SKM-1 (cell line): ENCODE measurements around the gene ARHGAP26.
A peak's percentile ranks its signal among the peaks of the same experiment; 100 is the strongest.
"Not testable (repeated sequence)": the region's sequence is repeated elsewhere in the genome, so short reads cannot be mapped to it uniquely, and the experiment has no call there.

Source experiments
- DNase-seq: peaks from one replicate; lab custom pipeline; 2025; ENCODE audit not compliant: unreplicated experiment; lab: John Stamatoyannopoulos, UW

The ARHGAP26 gene

DNA sequence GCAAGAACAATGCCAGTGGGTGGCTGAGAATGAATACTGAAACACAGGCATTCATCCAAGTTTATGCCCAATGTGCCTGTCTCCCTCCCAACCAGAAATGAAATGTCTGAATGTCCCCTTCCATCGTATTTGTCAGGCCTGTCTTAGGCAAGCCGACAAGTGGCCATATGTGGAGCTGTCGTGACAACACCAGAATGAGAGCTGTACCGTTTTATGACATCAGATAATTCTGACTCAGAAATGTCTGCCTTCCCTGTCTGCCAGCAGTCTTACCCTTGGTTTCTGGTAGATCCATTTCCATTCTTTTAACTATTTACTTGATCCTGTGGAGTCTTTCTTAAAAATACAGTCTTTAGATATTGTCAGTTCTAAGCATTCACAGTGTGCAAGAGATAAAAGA, 421.5 kb downstream of the ARHGAP26 start:
- no peak for DNase-seq

DNA sequence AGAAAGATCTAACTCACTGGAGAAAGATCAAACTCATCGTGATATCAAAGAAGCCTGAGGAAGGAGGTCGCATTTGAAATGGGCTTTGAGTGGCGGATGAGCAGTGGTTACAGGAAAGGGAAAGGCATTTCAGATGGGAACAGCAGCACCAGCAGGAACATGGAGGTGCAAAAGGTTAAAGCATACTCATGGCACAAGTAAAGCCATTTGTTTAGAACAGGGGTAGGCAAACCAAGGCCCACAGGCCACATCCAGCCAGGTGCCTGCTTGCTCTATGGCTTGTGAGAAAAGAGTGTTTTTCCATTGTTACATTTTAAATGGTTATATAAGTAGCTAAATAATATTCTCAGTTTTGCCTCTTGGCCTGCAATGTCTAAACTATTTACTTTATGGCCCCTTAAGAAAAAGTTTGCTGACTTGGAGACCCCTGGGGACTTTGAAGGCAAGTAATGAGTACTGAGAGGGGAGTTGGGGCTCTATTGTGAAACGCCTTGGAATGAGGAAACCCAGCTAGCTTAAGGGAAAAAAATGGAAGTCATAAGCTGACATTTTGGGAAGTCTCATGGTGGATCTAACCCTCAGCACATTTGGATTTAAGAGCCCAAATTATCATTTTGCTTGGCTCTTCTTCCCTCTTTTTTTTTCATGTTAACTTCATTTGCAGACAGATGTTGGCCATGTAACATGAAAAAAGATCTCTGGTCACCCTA, 422.2 kb downstream of the ARHGAP26 start:
- DNase-seq: no peak

DNA sequence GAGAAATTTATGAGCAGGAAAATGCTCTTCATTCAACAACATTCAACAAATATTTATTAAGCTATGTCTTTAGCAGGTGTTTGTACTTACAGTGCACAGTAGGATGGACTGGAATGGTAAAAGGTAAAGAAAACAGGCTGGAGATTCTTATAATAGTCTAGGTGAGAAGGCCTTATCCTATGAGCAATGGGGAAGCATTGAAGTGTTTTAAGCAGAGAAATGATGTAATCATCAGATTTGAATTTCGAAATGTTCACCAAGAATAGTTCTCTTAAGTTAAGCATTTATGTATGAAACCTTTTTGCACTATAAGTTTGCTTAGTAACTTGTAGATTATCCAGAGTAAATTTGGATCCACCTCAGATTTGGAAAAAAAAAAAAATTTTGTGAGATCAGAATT, 424.0 kb downstream of the ARHGAP26 start:
- DNase-seq: no peak

DNA sequence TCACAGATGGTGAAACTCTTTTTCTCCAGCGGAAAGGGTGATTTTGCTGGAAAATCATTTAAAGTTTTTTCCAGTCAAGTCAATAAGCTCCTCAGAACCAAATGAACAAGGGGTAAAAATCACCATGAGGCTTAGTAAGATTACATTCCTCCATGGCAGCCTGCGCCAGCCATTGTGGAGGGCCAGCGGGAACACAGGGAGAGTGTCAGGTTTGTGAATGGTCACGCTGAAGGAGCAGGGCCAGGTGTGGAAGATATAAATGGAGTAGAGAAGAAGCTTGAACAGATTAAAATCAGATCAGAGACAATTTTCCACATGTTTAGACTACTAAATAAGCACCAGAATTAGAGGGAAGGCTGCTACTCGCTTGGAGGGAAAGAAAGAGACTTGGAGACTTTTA, 424.5 kb downstream of the ARHGAP26 start:
- no peak for DNase-seq

DNA sequence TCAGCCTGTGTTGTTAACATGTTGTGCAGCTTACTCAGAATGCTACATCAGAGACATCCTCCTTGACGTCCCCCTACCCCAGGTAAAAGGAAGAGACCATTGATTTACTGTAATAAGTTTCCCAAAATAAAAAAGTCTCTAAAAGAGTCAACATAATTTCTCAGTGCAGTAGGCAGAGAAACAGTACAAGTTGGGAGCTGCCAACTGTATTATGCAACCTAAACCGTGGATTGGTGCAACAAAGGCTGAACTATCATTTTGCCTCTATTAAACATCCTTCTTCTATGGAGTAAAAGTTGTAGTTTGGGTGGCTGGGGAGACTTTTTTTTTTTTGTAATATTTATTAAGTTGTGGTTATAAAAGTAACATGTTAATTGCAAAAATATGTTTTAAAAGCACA, 425.3 kb downstream of the ARHGAP26 start:
- peak; percentile 3 for DNase-seq

DNA sequence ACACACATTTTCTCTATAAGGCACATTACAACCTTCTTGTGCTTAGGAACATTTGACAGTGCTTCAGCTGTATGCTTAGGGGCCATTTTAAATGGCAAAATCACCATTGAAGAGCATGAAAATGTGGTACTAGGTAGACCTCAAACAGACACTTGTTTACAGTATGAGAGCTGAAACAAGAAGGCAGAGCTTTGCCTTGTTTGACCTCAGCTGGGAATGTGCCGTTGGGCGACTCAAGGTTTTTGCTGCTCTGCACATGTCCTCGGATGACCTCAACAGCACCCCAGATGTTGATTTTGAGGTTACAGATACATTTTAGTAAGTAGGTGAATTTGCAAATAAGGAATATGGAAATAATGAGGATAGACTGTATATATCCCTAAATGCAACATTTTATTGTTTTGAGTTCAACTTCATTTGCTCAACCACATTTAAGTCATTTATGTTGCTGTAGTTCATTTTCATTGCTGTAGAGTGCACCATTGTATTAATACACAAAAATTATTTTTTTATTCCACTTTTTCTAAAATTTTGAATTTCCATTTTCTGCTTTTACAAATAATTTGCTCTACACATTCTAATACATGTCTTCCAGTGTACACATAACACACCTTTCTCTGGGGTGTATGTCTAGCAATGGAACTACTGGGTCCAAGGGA, 426.6 kb downstream of the ARHGAP26 start:
- no peak for DNase-seq

DNA sequence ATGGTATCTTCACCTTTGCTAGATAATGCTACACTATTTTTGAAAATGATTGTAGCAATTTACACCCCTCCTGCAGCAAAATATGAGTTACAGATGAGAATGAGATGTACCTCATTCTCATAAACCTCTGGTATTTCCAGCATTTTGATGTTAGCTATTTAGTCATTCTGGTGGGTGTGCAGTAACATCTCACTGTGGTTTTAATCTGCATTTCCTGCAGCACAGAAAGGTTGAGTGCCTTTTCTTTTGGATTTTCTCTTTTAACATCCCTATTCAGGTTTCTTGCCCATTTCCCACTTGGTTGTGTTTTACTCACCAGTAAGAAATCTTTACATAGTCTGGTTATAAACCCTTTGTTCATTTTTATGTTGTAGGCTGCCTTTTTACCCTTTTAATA, 427.1 kb downstream of the ARHGAP26 start:
- DNase-seq: no peak

DNA sequence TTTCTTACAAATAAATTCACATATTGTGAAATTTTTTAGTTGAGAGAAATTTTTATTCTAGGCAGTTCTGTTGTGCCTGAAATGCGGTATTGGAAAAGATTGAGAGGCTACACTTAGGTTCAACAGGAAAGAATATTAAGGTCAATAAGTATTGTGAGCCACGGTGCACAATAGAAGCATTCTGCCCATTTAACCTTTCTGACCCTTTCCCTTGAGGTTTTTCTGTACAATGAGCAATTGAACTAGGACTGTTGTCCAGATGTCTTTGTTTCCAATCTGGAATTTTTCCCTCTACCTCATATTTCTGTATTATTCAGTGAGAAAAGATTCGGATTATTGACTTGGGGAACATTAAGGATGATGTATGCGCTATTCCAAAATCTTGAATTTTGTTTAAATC, 428.2 kb downstream of the ARHGAP26 start:
- DNase-seq: no peak

DNA sequence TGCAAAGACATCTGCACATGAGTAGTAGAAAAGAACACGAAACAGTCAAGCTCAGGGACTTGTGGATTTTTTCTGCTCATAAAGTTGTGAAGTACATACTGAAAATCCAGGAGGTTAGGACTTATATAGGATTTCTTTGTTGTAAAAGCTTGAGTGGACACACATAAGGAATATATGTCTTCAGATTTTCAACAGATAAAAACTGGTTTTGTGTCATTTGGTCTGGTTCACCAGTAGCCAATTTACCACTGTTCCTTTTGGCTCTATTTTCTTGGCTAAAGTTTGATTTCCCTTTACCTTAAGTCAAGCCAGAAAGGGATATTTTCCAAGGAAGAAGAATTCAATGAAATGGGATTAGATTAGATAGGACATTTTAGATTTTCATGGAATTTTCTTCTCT, 429.0 kb downstream of the ARHGAP26 start:
- DNase-seq: no peak

DNA sequence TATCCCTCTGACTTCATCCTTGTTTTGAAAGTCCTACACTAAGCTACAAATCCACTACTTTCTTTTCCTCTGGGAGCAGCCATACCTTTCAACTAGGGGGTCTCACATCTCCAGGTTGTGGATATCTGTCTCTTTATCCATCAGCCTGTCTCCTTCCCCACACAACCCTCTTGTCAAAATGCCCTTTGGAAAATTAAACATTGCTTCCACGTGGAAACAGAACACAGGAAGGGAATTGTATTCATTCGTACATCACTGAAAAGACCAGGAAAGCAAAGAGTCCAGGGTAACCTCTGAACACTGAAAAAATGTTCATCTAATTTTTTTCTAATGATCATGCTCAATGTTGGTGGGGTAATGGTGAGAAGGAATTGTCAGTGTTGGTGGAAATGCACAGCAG, 429.7 kb downstream of the ARHGAP26 start:
- no peak for DNase-seq

DNA sequence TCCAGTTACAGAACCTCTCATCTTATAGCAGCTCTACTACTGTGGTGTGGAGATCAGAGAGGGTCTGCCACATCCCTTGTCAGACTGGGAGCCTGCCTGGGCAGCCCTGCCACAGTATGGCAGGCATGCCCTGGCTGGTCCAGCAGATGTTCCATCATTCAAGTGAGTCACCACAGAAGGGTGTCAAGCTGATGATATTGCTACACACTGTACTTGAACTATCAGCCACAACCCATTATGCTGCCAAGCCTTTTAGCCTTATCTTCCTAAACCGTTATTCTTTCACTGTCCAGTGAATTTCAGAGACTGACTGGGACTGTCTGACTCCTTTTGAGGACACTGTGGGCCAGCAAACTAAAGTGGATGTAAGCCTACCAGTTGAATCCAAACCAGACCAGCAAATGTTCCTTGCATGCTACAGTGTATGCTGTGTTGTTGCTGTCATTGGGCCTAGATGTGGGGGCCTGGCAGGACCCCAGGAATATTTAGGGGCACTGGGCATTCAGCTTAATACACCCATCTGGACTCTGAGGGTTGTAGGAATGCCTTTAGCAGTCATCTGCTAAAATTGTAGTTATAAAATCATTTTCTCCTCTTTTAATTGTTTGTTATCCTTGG, 430.7 kb downstream of the ARHGAP26 start:
- no peak for DNase-seq

DNA sequence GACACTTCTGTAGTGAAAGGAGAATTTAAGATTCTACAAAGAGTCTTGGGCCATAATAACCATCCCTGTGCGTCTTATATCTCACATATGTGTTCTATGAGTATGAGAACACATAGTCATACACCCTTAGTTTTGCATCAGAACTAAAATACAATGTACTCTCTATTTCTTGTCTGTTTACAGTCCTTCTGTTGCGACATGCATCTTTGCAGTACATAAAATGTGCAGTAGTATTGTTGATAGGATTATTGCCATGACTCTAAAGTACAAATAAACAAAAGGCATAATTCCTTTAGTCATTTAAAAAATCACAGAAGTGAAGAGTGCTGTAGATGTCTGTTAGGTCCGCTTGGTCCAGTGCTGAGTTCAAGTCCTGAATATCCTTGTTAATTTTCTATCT, 431.4 kb downstream of the ARHGAP26 start:
- no peak for DNase-seq

DNA sequence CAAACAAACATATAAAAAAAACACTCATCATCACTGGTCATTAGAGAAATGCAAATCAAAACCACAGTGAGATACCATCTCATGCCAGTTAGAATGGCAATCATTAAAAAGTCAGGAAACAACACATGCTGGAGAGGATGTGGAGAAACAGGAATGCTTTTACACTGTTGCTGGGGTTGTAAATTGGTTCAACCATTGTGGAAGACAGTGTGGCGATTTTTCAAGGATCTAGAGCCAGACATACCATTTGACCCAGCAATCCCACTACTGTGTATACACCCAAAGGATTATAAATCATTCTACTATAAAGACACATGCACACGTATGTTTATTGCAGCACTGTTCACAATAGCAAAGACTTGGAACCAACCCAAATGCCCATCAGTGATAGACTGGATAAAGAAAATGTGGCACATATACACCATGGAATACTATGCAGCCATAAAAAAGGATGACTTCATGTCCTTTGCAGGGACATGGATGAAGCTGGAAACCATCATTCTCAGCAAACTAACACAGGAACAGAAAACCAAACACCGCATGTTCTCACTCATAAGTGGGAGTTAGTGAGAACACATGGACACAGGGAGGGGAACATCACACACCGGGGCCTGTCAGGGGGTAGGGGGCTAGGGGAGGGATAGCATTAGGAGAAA, 433.3 kb downstream of the ARHGAP26 start:
- DNase-seq: not testable (repeated sequence)

DNA sequence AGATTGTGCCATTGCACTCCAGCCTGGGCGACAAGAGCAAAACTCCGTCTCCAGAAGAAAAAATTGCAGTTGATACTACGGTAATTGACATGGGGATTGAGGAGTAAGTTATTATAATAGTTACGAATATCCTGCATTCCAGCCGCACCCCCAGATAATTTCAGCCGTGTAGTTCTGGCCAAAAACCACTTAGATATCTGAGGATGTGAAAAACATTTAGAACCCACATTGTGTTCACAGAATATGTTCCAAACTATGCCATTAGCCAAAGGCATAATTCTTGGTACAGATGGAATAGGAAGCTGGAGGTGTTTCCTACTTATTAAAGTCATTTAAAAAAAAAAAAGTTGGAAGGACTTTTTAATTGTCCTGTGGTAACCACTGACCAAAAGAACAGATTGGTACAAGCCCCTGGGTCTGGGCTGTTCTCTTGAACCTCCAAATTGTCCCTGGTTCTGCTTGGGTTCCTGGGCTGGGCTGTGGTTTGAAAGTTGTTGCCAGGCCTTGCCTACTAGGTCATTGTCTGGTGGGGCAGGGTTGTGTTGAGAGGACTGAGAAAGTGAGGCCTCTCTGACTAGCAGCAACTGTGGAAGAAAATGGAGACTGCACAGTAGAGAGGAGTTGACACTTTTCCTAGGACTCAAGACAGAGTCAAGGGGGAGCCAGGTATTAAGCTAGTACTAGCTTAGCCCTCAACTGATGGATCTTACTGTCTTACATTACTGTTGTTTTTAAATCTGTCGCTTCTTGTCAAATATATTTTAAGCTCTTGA, 434.5 kb downstream of the ARHGAP26 start:
- DNase-seq: no peak

DNA sequence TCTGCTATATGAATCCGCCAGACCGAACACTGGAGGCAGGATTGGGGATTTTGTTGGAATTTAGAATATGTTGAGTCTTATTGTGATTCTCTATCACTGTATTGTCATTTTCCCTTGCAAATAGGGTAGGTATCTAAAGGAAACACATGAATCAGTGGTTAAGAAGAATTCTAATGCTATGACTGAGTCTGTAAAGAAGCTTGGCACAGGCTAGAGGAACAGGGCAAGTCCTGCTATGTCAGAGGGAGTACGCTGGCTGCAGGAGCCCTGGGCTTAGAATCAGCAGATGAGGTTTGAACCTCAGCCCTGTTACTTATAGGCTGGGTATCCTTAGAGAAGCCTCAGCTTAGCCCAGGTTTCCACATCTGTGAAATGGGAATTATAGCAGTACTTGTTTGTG, 435.2 kb downstream of the ARHGAP26 start:
- DNase-seq: no peak

DNA sequence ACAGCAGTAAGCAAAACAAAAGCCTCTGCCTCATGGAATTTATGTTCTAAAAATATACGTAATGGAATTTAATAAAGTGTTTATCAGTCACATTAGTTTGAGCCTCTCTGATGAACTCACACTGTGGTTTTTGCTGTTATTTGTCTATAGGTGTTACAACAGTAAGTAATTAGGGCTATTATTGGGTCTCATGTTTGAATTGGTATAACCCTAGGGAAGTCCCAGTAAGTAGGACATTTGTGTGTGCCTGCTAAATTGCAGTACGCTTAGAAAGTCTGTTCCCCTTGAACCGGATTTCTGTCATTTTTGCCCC, 435.7 kb downstream of the ARHGAP26 start:
- DNase-seq: no peak

DNA sequence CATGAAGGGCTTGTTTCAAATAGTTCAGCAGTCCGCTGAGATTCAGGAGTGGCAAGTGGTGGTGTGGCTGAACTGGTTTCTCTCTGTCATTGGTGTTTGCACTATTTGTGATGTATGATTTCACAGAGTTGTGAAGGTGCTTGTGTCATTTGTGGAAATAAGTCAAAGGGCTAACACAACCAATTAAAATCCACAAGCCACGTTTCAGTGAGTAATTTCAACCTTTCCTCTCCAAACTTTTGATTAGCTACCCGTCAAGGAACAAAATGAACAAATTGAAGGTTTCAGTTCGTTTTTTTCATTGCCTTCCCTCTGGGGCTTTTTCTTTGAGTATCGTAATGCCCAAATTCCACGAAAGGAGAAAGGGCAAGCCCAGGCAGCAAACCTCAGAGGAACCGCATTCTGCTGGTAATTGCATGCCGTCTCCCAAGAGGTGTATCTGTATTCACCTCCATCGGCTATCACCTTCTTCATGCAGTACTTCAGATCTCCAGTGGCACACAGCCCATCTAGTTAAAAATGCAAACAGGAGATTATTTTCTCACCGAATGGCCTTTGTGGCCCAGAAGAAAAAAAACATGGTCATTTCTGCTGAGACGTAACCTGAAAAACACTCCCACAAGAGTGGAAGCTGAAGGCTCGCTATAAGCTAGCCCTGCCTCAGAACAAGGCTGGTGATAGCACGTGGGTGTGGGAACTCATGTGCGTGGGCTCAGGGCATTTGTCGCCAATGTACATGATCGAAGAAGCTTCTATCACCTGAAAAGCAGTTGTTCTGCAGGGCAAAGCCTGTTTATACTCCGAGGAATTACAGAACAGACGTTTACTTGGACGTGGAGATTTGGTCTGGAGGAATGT, 436.2 kb downstream of the ARHGAP26 start:
- no peak for DNase-seq

DNA sequence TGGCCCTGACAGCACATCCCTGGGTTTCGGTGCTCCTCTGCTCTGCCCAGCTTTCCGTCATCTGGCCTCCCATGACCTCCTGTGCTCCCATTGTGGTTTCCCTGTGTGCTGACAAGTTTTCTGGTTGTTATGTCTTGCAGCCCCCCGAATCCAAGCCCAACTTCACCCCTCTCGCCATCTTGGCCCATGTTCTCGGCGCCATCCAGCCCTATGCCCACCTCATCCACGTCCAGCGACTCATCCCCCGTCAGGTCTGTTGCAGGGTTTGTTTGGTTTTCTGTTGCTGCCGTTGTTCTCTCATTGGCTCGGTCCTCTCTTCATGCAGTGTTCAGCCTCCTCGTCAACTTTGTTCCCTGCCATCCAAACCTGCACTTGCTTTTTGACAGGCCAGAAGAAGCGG, 436.9 kb downstream of the ARHGAP26 start:
- DNase-seq: no peak

DNA sequence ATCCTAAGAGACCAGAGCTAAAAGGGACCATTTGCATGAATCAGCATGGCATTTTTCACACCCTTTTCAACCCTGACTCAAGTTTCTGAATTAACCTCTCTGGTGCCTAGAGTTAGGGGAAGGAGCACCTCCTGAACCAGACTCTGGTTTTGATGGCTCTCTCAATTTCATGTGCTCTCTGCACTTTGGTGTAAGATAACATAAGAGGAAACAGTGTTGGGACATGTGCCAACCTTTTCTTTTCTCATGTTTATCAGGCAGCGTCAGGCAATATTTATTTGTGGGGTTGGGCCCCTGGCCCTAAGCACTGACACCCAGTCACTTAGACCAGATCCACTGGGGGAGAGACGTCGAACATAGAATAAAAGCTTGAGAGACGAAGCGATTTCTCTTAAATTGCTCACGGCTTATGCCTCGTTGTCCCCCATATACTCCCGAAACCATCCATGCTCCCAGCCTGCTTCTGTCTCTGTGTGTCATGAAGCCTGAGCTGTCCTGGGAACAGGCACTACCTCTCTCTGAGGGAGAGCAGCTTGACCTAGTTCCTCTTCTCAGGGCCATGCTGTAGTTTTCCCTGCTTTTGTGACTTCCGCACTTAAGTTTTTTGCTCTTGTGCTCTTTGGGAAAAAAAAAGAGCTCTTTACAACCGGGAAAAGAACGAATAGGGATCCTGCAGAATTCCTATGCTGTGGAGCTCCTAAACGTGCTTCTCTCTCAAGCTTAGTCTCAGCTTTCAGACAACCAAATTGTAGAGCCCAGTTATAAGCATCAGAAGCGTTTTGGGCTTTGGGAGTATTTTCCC, 437.6 kb downstream of the ARHGAP26 start:
- DNase-seq: no peak

DNA sequence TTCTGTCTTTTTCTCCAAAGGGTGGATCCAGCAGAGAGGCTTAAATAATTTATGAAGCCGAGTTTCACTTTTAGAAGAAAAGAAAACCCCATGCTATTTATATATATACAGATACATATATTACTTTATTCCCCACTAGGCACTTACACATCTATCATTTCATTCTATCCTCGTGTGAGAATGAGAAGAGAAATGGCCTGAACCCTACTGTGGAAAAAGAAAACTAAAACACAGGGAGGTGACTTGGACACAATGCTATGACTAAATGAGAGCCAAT, 438.1 kb downstream of the ARHGAP26 start:
- DNase-seq: no peak
